ENCODE measurements around the gene WDR82.

Gene WDR82

GRCh38 chr3:52205727-52206372 is 72.6 kb downstream of the WDR82 start:
- no peak for DNase-seq (ENCODE audit: low read depth, low spot score)
